Adrenal gland (tissue), 5 donors: ENCODE measurements around the gene TRIP10.

Source experiments
- POLR2A ChIP-seq, 2 donors: fragments of 450-650 bp; IDR thresholded peaks; one replicate each; pipeline ENCODE4 v1.6.1; 2017; ENCODE audit warnings: antibody characterized with exemption in 2 of 2, mild to moderate bottlenecking in 2 of 2, moderate library complexity in 1 of 2
- TF ChIP-seq, protein P1 (sequence below), 6 experiments: fragments of 450-650 bp in 4 of 6; fragments of 200-600 bp in 2 of 6; sonication (generic) in 1 of 6; IDR thresholded peaks; 1 replicate in 5 of 6; 2 replicates in 1 of 6; pipeline versions ENCODE4 v1.5.1 to v1.8.0; 2016 to 2021; ENCODE audit warnings: antibody characterized with exemption in 6 of 6, mild to moderate bottlenecking in 2 of 6, moderate library complexity in 1 of 6
- donor health status: DM: no; HTN: no; CAD: no.

DNA sequence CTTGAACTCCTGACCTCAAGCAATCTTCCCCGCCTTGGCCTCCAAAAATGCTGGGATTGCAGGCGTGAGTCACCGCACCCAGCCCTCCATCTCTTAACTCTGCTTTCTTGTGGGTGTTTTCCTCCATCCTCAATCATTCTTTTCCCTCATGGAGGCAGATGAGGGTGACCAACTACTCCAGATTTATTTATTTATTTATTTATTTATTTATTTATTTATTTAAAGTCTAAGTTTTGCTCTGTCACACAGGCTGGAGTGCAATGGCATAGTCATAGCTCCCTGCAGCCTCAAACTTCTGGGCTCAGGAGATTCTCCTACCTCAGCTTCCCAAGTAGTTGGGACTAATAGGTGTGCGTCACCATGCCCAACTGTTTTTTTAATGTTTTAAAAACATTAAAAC is 47.9 kb downstream of the TRIP10 start:
- TF ChIP-seq, protein P1, sequence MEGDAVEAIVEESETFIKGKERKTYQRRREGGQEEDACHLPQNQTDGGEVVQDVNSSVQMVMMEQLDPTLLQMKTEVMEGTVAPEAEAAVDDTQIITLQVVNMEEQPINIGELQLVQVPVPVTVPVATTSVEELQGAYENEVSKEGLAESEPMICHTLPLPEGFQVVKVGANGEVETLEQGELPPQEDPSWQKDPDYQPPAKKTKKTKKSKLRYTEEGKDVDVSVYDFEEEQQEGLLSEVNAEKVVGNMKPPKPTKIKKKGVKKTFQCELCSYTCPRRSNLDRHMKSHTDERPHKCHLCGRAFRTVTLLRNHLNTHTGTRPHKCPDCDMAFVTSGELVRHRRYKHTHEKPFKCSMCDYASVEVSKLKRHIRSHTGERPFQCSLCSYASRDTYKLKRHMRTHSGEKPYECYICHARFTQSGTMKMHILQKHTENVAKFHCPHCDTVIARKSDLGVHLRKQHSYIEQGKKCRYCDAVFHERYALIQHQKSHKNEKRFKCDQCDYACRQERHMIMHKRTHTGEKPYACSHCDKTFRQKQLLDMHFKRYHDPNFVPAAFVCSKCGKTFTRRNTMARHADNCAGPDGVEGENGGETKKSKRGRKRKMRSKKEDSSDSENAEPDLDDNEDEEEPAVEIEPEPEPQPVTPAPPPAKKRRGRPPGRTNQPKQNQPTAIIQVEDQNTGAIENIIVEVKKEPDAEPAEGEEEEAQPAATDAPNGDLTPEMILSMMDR (IDR thresholded peaks at IDR 0.05): no peak
- no peak for TF ChIP-seq POLR2A (IDR thresholded peaks at IDR 0.05)
